Panc1 (cell line): ENCODE results near the gene TM2D3. TPM values are rescaled to one million over a fixed set of nuclear protein-coding genes. Genes with fewer than 3 reads are reported as not detected.

Experiments
- ATAC-seq: fragments of 200-7000 bp; cut with Tn5 transposase; 2 replicates; pipeline ENCODE4 v1.9.1; 2020; ENCODE audit warnings: mild to moderate bottlenecking, moderate library complexity
- BruUV-seq: library from RNA; stranded (reverse); fragments of 400-500 nt; replicated peaks from 2 replicates; lab custom pipeline; 2021; lab: Mats Ljungman, UMichigan
- CTCF ChIA-PET: fragments of 300-600 bp; sonication (Branson Sonifier 250); formaldehyde crosslinking; loops from one replicate; lab custom pipeline; 2022; ENCODE audit warnings: antibody characterized with exemption; lab: Charles Lee
- POLR2A ChIA-PET: fragments of 300-600 bp; sonication (Branson Sonifier 250); formaldehyde crosslinking; loops from one replicate; lab custom pipeline; 2022; ENCODE audit warnings: antibody characterized with exemption; lab: Charles Lee
- DNase-seq: peaks from one replicate; pipeline ENCODE4 v3.0.0-alpha.2; 2010; ENCODE audit warnings: low read depth, low spot score
- H3K27ac ChIP-seq: 2 replicates; pipeline ENCODE4 v1.5.1; 2011; ENCODE audit warnings: mild to moderate bottlenecking, low read length, inconsistent platforms
- H3K27me3 ChIP-seq: fragments of 200-500 bp; sonication (Bioruptor generic); 2 replicates; pipeline ENCODE4 v1.6.0; 2014; ENCODE audit warnings: low read length, inconsistent platforms; ENCODE audit not compliant: control insufficient read depth, insufficient read depth
- H3K36me3 ChIP-seq: fragments of 200-500 bp; sonication (Bioruptor generic); 2 replicates; pipeline ENCODE4 v1.5.1; 2014; ENCODE audit warnings: inconsistent platforms, mild to moderate bottlenecking, low read length, moderate library complexity; ENCODE audit not compliant: control insufficient read depth, insufficient read depth
- H3K4me1 ChIP-seq: 2 replicates; pipeline ENCODE4 v1.5.1; 2011; ENCODE audit warnings: inconsistent platforms, mild to moderate bottlenecking, low read length, moderate library complexity; ENCODE audit not compliant: control insufficient read depth, insufficient read depth
- H3K4me3 ChIP-seq, 2 experiments: 2 replicates each; pipeline ENCODE4 v1.5.1; 2011 to 2012; ENCODE audit warnings: low read depth in 2 of 2, low read length in 2 of 2, mild to moderate bottlenecking in 2 of 2, inconsistent platforms in 1 of 2, moderate library complexity in 1 of 2
- H3K9me3 ChIP-seq: fragments of 200-500 bp; sonication (Bioruptor generic); 2 replicates; pipeline ENCODE4 v1.5.1; 2014; ENCODE audit warnings: low read depth, mild to moderate bottlenecking, inconsistent platforms, low read length, moderate library complexity; ENCODE audit not compliant: control insufficient read depth, insufficient read depth
- CTCF ChIP-seq: fragments of 450-650 bp; IDR thresholded peaks from 2 replicates; pipeline ENCODE4 v1.5.1; 2017; ENCODE audit warnings: mild to moderate bottlenecking
- POLR2AphosphoS5 ChIP-seq: IDR thresholded peaks from 2 replicates; pipeline ENCODE4 v1.6.1; 2012; ENCODE audit warnings: mild to moderate bottlenecking, low read depth, low read length, moderate library complexity
- SIN3A ChIP-seq: IDR thresholded peaks from 2 replicates; pipeline ENCODE4 v1.6.1; 2012; ENCODE audit warnings: low read depth, mild to moderate bottlenecking, low read length, moderate library complexity, borderline replicate concordance; ENCODE audit not compliant: insufficient read depth
- TCF7L2 ChIP-seq: IDR thresholded peaks from 2 replicates; pipeline ENCODE4 v1.6.1; 2011; ENCODE audit warnings: mild to moderate bottlenecking, low read depth, low read length, inconsistent platforms
- in situ Hi-C: cut with HindIII; loops from 2 replicates; pipeline ENCODE4 v1.10.0; 2016; ENCODE audit warnings: low sequenced_read_pairs, low pct_unique_long_range_greater_than_20kb
- intact Hi-C: fragments of 100-400 bp; cut with micrococcal nuclease; formaldehyde crosslinking; loops from one replicate; pipeline ENCODE4 v1.10.0; 2022; ENCODE audit not compliant: unreplicated experiment
- total RNA-seq: library from RNA; stranded (reverse); gene quantifications from one replicate; pipeline ENCODE4 v1.2.1, GENCODE V29; 2021; ENCODE audit not compliant: unreplicated experiment
- TF ChIP-seq, protein P1 (sequence below), 2 experiments: IDR thresholded peaks; 2 replicates each; pipeline ENCODE4 v1.6.1; 2011 to 2012; ENCODE audit warnings: low read depth in 2 of 2, control low read depth in 1 of 2, low read length in 1 of 2, mild to moderate bottlenecking in 1 of 2, moderate library complexity in 1 of 2; ENCODE audit not compliant: insufficient read depth in 1 of 2

Gene TM2D3
- total RNA-seq, 1 experiment from 2014 or later = 53.4 TPM

DNA sequence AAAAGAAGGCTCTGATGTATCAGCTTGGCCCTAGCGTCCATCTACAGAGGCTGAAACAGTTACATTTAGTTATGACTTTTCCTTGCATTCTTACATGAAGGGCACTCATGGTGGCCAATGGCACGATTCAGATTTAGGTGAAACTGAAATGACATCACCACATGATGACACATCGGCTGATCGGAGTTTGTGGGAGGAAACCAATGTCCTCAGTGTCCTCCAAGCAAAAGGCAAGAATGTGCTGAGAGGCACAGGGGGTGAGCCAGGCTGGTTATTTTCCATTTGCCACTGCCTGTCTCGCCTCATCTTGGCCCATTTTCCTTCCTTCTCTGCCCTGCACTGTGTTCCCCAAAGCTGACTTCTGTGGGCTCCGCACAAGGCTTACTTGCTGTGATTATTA, 37.7 kb upstream of the TM2D3 start:
- BruUV-seq = no TSS peak
- in situ Hi-C loops (no loop called here), intact Hi-C loops (no loop called here)
- no peaks in the 10 kb centered on the region for H3K4me1 ChIP-seq
- TF ChIP-seq, protein P1, sequence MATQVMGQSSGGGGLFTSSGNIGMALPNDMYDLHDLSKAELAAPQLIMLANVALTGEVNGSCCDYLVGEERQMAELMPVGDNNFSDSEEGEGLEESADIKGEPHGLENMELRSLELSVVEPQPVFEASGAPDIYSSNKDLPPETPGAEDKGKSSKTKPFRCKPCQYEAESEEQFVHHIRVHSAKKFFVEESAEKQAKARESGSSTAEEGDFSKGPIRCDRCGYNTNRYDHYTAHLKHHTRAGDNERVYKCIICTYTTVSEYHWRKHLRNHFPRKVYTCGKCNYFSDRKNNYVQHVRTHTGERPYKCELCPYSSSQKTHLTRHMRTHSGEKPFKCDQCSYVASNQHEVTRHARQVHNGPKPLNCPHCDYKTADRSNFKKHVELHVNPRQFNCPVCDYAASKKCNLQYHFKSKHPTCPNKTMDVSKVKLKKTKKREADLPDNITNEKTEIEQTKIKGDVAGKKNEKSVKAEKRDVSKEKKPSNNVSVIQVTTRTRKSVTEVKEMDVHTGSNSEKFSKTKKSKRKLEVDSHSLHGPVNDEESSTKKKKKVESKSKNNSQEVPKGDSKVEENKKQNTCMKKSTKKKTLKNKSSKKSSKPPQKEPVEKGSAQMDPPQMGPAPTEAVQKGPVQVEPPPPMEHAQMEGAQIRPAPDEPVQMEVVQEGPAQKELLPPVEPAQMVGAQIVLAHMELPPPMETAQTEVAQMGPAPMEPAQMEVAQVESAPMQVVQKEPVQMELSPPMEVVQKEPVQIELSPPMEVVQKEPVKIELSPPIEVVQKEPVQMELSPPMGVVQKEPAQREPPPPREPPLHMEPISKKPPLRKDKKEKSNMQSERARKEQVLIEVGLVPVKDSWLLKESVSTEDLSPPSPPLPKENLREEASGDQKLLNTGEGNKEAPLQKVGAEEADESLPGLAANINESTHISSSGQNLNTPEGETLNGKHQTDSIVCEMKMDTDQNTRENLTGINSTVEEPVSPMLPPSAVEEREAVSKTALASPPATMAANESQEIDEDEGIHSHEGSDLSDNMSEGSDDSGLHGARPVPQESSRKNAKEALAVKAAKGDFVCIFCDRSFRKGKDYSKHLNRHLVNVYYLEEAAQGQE (IDR thresholded peaks at IDR 0.05; ENCODE audit: insufficient read depth in 1 of 2, low read depth in 2 of 2, low read length in 1 of 2) = no peak
- TF ChIP-seq TCF7L2 = no peak
- no peak for TF ChIP-seq POLR2AphosphoS5
- TF ChIP-seq SIN3A = no peak
- no peak for TF ChIP-seq CTCF
- H3K27me3 ChIP-seq = no peaks in the 10 kb centered on the region
- DNase-seq = no peak
- ChIA-PET POLR2A (no interaction called here), CTCF (no interaction called here)
- peaks cover 2% of the 10 kb centered on the region; the same call in 1 of the 2 replicates for H3K36me3 ChIP-seq
- H3K9me3 ChIP-seq = no peaks in the 10 kb centered on the region
- no peak overlapping the region for H3K4me3 ChIP-seq
- no peak overlapping the region for H3K27ac ChIP-seq
- ATAC-seq = no peak

- H3K27ac ChIP-seq = no peak overlapping the region
- ChIA-PET POLR2A (no interaction called here), CTCF (no interaction called here)
- H3K4me1 ChIP-seq = no peaks in the 10 kb centered on the region
- TF ChIP-seq SIN3A = no peak
- TF ChIP-seq TCF7L2 = no peak
- TF ChIP-seq POLR2AphosphoS5 = no peak
- TF ChIP-seq, protein P1 (IDR thresholded peaks at IDR 0.05; ENCODE audit: insufficient read depth in 1 of 2, low read depth in 2 of 2, low read length in 1 of 2) = no peak
- TF ChIP-seq CTCF = no peak
- BruUV-seq = no TSS peak
- intact Hi-C loops (no loop called here), in situ Hi-C loops (no loop called here)
- no peaks in the 10 kb centered on the region for H3K27me3 ChIP-seq
- peaks cover 13% of the 10 kb centered on the region for H3K36me3 ChIP-seq
- H3K9me3 ChIP-seq = no peaks in the 10 kb centered on the region
- DNase-seq (no peak), ATAC-seq (no peak)
- no peak overlapping the region for H3K4me3 ChIP-seq
These were observed 34.5 kb upstream of the TM2D3 start for GRCh38 chr15:101686718-101687117.
